Stimulated activated CD4-positive, alpha-beta T cell treated with anti-CD3 and anti-CD28 coated beads, Interleukin-1b, Interleukin-23, amount 100 ng/mL, for 48 hours (primary cell): ENCODE results near the gene PHPT1.

Source experiments
- DNase-seq: peaks from one replicate; pipeline ENCODE4 v3.0.0-alpha.2; 2020

Gene PHPT1

GRCh38 chr9:136849960-136850865, 1.0 kb downstream of the PHPT1 start:
- DNase-seq, result no peak

GRCh38 chr9:136850866-136851775, 1.9 kb downstream of the PHPT1 start:
- no peak for DNase-seq

GRCh38 chr9:136851941-136852663, 2.9 kb downstream of the PHPT1 start, which contains the start of gene MAMDC4:
Gene MAMDC4 (plus strand): TSS chr9:136852346. CDS start chr9:136852417, 71 bp downstream.
- DNase-seq, result no peak

- no peak for DNase-seq
These were observed 3.7 kb downstream of the PHPT1 start for GRCh38 chr9:136852664-136853595.

- DNase-seq, result no peak
These were observed 4.4 kb downstream of the PHPT1 start for GRCh38 chr9:136853596-136854112.

GRCh38 chr9:136854113-136854841, 5.1 kb downstream of the PHPT1 start:
- DNase-seq, result no peak

- no peak for DNase-seq
These were observed 5.7 kb downstream of the PHPT1 start for GRCh38 chr9:136854842-136855460.

GRCh38 chr9:136855461-136856078, 6.4 kb downstream of the PHPT1 start:
- DNase-seq, result no peak

- no peak for DNase-seq
These were observed 6.9 kb downstream of the PHPT1 start for GRCh38 chr9:136856079-136856476.

- DNase-seq, result no peak
These were observed 7.4 kb downstream of the PHPT1 start for GRCh38 chr9:136856541-136857141.

GRCh38 chr9:136857166-136857565, 8.0 kb downstream of the PHPT1 start:
- no peak for DNase-seq

GRCh38 chr9:136857581-136858412, 8.6 kb downstream of the PHPT1 start:
- no peak for DNase-seq

- no peak for DNase-seq
These were observed 9.2 kb downstream of the PHPT1 start for GRCh38 chr9:136858452-136858843.

- DNase-seq, result no peak
These were observed 9.9 kb downstream of the PHPT1 start for GRCh38 chr9:136858844-136859757.

GRCh38 chr9:136860529-136860928, 11.3 kb downstream of the PHPT1 start:
- no peak for DNase-seq

GRCh38 chr9:136860933-136861873, 12.0 kb downstream of the PHPT1 start:
- no peak for DNase-seq
